ENCODE measurements around the gene CCL16.

- TF ChIP-seq CTCF (conservative IDR thresholded peaks at IDR 0.05; ENCODE audit: low read depth in 2 of 2) = no peak
- TF ChIP-seq ETS1 (IDR thresholded peaks at IDR 0.05) = no peak
- TF ChIP-seq POLR2AphosphoS5 (IDR thresholded peaks at IDR 0.05; ENCODE audit: low read depth) = no peak
- TF ChIP-seq EZH2 (IDR thresholded peaks at IDR 0.05; ENCODE audit: low read depth, unreplicated experiment) = no peak
- no peak for TF ChIP-seq REST (IDR thresholded peaks at IDR 0.05; ENCODE audit: unreplicated experiment)
- no peak for TF ChIP-seq JUNB (IDR thresholded peaks at IDR 0.05; ENCODE audit: unreplicated experiment)
These were observed 16.0 kb downstream of the CCL16 start for GRCh38 chr17:35965272-35965671.
